Measurements from ENCODE around the gene OR5V1.

DNA sequence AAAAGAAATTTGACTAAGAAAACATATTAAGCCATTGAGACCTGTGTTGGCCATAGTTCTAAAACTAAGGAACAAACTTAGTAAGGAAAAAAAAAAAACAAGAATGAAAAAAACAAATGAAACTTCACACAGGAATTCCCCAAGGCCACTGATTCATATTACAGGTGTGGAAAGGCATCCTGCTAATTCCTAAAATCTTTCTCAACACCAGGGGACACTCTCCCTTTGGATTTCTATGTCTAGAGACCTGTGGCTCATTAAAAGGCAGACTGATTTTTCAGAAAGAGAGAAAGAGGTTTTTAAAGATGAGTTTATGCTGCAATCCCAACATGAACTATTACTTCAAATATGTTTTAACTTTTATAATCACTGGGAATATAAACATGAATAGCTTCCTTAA, 45.9 kb upstream of the OR5V1 start, which contains the start of gene OR12D1:
- TF ChIP-seq POLR2AphosphoS5 (IDR thresholded peaks at IDR 0.05; ENCODE audit: low read depth, low read length), result no peak
- TF ChIP-seq, protein P1, sequence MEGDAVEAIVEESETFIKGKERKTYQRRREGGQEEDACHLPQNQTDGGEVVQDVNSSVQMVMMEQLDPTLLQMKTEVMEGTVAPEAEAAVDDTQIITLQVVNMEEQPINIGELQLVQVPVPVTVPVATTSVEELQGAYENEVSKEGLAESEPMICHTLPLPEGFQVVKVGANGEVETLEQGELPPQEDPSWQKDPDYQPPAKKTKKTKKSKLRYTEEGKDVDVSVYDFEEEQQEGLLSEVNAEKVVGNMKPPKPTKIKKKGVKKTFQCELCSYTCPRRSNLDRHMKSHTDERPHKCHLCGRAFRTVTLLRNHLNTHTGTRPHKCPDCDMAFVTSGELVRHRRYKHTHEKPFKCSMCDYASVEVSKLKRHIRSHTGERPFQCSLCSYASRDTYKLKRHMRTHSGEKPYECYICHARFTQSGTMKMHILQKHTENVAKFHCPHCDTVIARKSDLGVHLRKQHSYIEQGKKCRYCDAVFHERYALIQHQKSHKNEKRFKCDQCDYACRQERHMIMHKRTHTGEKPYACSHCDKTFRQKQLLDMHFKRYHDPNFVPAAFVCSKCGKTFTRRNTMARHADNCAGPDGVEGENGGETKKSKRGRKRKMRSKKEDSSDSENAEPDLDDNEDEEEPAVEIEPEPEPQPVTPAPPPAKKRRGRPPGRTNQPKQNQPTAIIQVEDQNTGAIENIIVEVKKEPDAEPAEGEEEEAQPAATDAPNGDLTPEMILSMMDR (IDR thresholded peaks at IDR 0.05 in 2 of 3, conservative IDR thresholded peaks at IDR 0.05 in 1 of 3; ENCODE audit: borderline replicate concordance in 1 of 3, insufficient read depth in 1 of 3, low read depth in 2 of 3, low read length in 2 of 3), result peak; percentile 35 to 55 (median 38); a peak in 3 of 6 replicates
- no peak for TF ChIP-seq EZH2 (IDR thresholded peaks at IDR 0.05)
- TF ChIP-seq POLR2A (IDR thresholded peaks at IDR 0.05; ENCODE audit: borderline replicate concordance, extremely low read depth, insufficient read depth, insufficient read length), result no peak
- TF ChIP-seq REST (IDR thresholded peaks at IDR 0.05; ENCODE audit: low read depth), result no peak
- no peak for TF ChIP-seq CEBPB (IDR thresholded peaks at IDR 0.05; ENCODE audit: low read depth)
- TF ChIP-seq EGR1 (IDR thresholded peaks at IDR 0.05; ENCODE audit: low read depth), result no peak
- TF ChIP-seq SRF (IDR thresholded peaks at IDR 0.05; ENCODE audit: low read depth), result no peak
- no peak for TF ChIP-seq EZH2phosphoT487 (IDR thresholded peaks at IDR 0.05; ENCODE audit: borderline replicate concordance)
- no peak for TF ChIP-seq ATF3 (IDR thresholded peaks at IDR 0.05)

All from HCT116 (cell line).